HepG2 (cell line): ENCODE measurements around the gene CDC6. TPM values are rescaled to one million over a fixed set of nuclear protein-coding genes. Genes with fewer than 3 reads are reported as not detected.

Experiments
- HOXA9 ChIP-seq: sonication (generic); formaldehyde crosslinking; IDR thresholded peaks from 2 replicates; pipeline ENCODE4 v1.8.1; 2022; ENCODE audit warnings: missing genetic modification reagents, mild to moderate bottlenecking, moderate library complexity, borderline replicate concordance
- MYC ChIP-seq: sonication (generic); formaldehyde crosslinking; IDR thresholded peaks from 2 replicates; pipeline ENCODE4 v1.9.0; 2021; ENCODE audit warnings: missing genetic modification reagents, borderline replicate concordance
- ZNF34 ChIP-seq: sonication (generic); formaldehyde crosslinking; IDR thresholded peaks from 2 replicates; pipeline ENCODE4 v1.4.0; 2020; ENCODE audit warnings: mild to moderate bottlenecking, missing genetic modification reagents, borderline replicate concordance
- ZNF383 ChIP-seq: sonication (generic); formaldehyde crosslinking; IDR thresholded peaks from 2 replicates; pipeline ENCODE4 v1.4.0; 2020; ENCODE audit warnings: missing genetic modification reagents, mild to moderate bottlenecking, borderline replicate concordance
- ZNF737 ChIP-seq: sonication (generic); formaldehyde crosslinking; IDR thresholded peaks from 2 replicates; pipeline ENCODE4 v1.5.0; 2020; ENCODE audit warnings: missing genetic modification reagents, mild to moderate bottlenecking, borderline replicate concordance
- polyA plus RNA-seq, 8 experiments: library from polyadenylated mRNA; depleted of rRNA in 3 of 8; stranded (reverse) in 7 of 8; unstranded in 1 of 8; fragments of >200 nt; fragmentation: Illumina TruSeq in 4 of 8; extraction: Trizol in 4 of 8; gene quantifications; 2 replicates each; pipeline versions ENCODE4 v1.2.1 to v1.2.3, GENCODE V29; 2011 to 2016; ENCODE audit warnings: low read depth in 4 of 8, missing spikeins in 1 of 8, mixed read lengths in 1 of 8; ENCODE audit not compliant: insufficient read depth in 1 of 8
- total RNA-seq, 5 experiments: library from RNA; depleted of rRNA; stranded (reverse); fragments of >200 nt; fragmentation: Illumina TruSeq; extraction: Trizol; gene quantifications; 2 replicates each; pipeline ENCODE4 v1.2.3, GENCODE V29; 2016; ENCODE audit warnings: low read depth in 1 of 5
- TF ChIP-seq, protein P1 (sequence below): sonication (generic); formaldehyde crosslinking; IDR thresholded peaks from 2 replicates; pipeline ENCODE4 v1.4.0; 2020; ENCODE audit warnings: mild to moderate bottlenecking, missing genetic modification reagents, borderline replicate concordance
- TF ChIP-seq, protein P2 (sequence below): sonication (generic); formaldehyde crosslinking; IDR thresholded peaks from 2 replicates; pipeline ENCODE4 v1.5.1; 2020; ENCODE audit warnings: mild to moderate bottlenecking, missing genetic modification reagents, moderate library complexity
- TF ChIP-seq, protein P3 (sequence below): sonication (generic); formaldehyde crosslinking; conservative IDR thresholded peaks from 2 replicates; pipeline ENCODE4 v1.4.0; 2020; ENCODE audit warnings: missing genetic modification reagents
- TF ChIP-seq, protein P4 (sequence below): sonication (generic); formaldehyde crosslinking; IDR thresholded peaks from 2 replicates; pipeline ENCODE4 v1.8.0; 2022; ENCODE audit warnings: mild to moderate bottlenecking, missing genetic modification reagents, moderate library complexity
- TF ChIP-seq, protein P5 (sequence below): IDR thresholded peaks from 2 replicates; pipeline ENCODE4 v1.6.1; 2016; ENCODE audit warnings: low read depth, control low read depth

CDC6 gene
- total and polyA plus RNA-seq, 2 of the 13 experiments (the other 11 are each of a cell fraction or from before 2014, with no cell fraction given): 17.4 to 114 TPM

DNA sequence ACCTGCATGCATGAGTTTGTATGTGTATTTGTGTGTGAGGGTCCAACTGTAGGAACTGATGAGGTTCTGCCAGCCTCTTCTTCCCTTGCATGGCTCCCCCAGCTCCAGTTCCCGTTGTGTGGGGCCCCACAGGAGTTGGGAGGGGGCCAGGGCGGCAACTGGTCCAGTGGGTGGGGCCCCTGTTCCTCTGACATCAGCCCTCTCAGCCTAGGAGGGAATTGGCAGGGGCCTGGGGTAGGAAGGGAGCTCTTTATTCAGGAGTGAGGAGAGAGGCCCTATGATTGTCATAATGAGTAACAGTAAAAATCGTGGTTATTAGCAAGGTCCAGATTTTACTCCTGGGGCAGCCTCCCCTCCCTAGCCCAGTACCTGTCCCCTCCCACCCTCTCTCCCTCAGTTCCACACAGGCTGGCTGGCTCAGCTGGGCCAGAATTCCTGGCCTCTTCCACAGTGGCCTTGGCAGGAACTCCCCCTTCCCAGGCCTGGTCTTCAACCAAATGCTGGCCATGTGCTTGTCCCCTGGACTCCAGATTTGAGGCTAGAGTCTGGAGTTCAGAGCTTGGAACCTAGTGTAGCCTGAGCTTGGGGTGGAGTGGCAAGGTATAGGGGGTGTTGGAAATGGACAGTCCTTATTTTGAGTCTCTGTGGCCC is 40.2 kb downstream of the CDC6 start (continued):
- no peak for TF ChIP-seq ZNF383 (CRISPR knock-in tag)
- TF ChIP-seq, protein P1, sequence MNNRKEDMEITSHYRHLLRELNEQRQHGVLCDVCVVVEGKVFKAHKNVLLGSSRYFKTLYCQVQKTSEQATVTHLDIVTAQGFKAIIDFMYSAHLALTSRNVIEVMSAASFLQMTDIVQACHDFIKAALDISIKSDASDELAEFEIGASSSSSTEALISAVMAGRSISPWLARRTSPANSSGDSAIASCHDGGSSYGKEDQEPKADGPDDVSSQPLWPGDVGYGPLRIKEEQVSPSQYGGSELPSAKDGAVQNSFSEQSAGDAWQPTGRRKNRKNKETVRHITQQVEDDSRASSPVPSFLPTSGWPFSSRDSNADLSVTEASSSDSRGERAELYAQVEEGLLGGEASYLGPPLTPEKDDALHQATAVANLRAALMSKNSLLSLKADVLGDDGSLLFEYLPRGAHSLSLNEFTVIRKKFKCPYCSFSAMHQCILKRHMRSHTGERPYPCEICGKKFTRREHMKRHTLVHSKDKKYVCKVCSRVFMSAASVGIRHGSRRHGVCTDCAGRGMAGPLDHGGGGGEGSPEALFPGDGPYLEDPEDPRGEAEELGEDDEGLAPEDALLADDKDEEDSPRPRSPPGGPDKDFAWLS: no peak
- TF ChIP-seq, protein P2, sequence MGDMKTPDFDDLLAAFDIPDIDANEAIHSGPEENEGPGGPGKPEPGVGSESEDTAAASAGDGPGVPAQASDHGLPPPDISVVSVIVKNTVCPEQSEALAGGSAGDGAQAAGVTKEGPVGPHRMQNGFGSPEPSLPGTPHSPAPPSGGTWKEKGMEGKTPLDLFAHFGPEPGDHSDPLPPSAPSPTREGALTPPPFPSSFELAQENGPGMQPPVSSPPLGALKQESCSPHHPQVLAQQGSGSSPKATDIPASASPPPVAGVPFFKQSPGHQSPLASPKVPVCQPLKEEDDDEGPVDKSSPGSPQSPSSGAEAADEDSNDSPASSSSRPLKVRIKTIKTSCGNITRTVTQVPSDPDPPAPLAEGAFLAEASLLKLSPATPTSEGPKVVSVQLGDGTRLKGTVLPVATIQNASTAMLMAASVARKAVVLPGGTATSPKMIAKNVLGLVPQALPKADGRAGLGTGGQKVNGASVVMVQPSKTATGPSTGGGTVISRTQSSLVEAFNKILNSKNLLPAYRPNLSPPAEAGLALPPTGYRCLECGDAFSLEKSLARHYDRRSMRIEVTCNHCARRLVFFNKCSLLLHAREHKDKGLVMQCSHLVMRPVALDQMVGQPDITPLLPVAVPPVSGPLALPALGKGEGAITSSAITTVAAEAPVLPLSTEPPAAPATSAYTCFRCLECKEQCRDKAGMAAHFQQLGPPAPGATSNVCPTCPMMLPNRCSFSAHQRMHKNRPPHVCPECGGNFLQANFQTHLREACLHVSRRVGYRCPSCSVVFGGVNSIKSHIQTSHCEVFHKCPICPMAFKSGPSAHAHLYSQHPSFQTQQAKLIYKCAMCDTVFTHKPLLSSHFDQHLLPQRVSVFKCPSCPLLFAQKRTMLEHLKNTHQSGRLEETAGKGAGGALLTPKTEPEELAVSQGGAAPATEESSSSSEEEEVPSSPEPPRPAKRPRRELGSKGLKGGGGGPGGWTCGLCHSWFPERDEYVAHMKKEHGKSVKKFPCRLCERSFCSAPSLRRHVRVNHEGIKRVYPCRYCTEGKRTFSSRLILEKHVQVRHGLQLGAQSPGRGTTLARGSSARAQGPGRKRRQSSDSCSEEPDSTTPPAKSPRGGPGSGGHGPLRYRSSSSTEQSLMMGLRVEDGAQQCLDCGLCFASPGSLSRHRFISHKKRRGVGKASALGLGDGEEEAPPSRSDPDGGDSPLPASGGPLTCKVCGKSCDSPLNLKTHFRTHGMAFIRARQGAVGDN (CRISPR knock-in tag): peak; percentile 62
- TF ChIP-seq HOXA9 (CRISPR knock-in tag): no peak
- TF ChIP-seq, protein P3, sequence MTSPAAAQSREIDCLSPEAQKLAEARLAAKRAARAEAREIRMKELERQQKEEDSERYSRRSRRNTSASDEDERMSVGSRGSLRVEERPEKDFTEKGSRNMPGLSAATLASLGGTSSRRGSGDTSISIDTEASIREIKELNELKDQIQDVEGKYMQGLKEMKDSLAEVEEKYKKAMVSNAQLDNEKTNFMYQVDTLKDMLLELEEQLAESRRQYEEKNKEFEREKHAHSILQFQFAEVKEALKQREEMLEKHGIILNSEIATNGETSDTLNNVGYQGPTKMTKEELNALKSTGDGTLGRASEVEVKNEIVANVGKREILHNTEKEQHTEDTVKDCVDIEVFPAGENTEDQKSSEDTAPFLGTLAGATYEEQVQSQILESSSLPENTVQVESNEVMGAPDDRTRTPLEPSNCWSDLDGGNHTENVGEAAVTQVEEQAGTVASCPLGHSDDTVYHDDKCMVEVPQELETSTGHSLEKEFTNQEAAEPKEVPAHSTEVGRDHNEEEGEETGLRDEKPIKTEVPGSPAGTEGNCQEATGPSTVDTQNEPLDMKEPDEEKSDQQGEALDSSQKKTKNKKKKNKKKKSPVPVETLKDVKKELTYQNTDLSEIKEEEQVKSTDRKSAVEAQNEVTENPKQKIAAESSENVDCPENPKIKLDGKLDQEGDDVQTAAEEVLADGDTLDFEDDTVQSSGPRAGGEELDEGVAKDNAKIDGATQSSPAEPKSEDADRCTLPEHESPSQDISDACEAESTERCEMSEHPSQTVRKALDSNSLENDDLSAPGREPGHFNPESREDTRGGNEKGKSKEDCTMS (CRISPR knock-in tag): no peak
- no peak for TF ChIP-seq ZNF737 (CRISPR knock-in tag)
- 0 out of 2 replicates have a peak, but pooled peaks have one; percentile 17 for TF ChIP-seq MYC (CRISPR knock-in tag)
- TF ChIP-seq, protein P4, sequence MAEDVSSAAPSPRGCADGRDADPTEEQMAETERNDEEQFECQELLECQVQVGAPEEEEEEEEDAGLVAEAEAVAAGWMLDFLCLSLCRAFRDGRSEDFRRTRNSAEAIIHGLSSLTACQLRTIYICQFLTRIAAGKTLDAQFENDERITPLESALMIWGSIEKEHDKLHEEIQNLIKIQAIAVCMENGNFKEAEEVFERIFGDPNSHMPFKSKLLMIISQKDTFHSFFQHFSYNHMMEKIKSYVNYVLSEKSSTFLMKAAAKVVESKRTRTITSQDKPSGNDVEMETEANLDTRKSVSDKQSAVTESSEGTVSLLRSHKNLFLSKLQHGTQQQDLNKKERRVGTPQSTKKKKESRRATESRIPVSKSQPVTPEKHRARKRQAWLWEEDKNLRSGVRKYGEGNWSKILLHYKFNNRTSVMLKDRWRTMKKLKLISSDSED (CRISPR knock-in tag): no peak
- no peak for TF ChIP-seq ZNF34 (CRISPR knock-in tag)
- TF ChIP-seq, protein P5, sequence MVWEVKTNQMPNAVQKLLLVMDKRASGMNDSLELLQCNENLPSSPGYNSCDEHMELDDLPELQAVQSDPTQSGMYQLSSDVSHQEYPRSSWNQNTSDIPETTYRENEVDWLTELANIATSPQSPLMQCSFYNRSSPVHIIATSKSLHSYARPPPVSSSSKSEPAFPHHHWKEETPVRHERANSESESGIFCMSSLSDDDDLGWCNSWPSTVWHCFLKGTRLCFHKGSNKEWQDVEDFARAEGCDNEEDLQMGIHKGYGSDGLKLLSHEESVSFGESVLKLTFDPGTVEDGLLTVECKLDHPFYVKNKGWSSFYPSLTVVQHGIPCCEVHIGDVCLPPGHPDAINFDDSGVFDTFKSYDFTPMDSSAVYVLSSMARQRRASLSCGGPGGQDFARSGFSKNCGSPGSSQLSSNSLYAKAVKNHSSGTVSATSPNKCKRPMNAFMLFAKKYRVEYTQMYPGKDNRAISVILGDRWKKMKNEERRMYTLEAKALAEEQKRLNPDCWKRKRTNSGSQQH (CRISPR knock-in tag): no peak
